ENCODE results near the gene OR5D16.
"Not testable (repeated sequence)": the region's sequence is repeated elsewhere in the genome, so short reads cannot be mapped to it uniquely, and the experiment has no call there.

The OR5D16 gene

DNA sequence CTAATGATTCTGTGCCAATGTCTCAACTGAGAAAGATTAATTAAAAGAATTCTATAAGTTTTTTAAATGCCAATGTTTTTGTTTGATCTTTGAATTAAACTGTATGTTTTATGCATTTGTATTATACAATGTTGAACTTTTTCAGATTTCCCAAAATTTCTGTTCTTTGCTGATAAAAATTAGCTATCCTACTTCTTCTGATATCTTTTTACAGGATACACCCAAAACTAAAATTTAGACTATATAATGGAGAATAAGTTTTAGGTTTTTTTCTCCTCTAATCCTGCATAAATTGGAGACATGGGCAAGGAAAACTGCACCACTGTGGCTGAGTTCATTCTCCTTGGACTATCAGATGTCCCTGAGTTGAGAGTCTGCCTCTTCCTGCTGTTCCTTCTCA, 11.6 kb upstream of the OR5D16 start, which contains the start of gene OR5L2:
OR5L2 (plus strand) TSS at position 301 of the 400 bp plus-strand sequence; CDS start at position 301, 0 bp downstream.
- no peak for TF ChIP-seq CTCF (IDR thresholded peaks at IDR 0.05; ENCODE audit: low read depth, low read length, missing control alignments)
- DNase-seq (ENCODE audit: low read depth): no peak
- no peak within 1 kb of the TSS for H3K4me3 ChIP-seq (ENCODE audit: low read depth, low read length)

DNA sequence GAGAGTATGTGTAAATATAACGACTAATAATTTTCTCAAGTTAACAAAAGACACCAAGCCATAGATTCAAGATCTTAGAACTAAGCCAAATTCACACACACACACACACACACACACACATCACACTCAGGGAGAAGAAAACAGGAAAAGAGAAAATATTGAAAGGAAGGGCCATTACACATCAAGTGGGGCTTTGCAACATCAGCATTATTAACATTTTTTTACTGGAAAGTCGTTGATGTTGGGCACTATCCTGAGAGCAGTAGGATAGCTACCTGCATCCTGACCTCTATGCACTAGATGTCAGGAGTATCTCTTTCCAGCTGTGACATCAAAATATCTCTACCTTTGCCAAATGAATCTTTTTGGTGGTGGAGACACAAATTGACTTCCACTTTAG, 8.9 kb downstream of the OR5D16 start:
- H3K4me3 ChIP-seq (ENCODE audit: low read depth, low read length): no peak overlapping the region
- DNase-seq (ENCODE audit: low read depth): no peak
- no peak for TF ChIP-seq CTCF (IDR thresholded peaks at IDR 0.05; ENCODE audit: low read depth, low read length, missing control alignments)

GRCh38 chr11:55849037-55849436, 10.5 kb downstream of the OR5D16 start:
- no peak overlapping the region for H3K4me3 ChIP-seq (ENCODE audit: low read depth, low read length)
- TF ChIP-seq CTCF (IDR thresholded peaks at IDR 0.05; ENCODE audit: low read depth, low read length, missing control alignments): no peak
- no peak for DNase-seq (ENCODE audit: low read depth)

DNA sequence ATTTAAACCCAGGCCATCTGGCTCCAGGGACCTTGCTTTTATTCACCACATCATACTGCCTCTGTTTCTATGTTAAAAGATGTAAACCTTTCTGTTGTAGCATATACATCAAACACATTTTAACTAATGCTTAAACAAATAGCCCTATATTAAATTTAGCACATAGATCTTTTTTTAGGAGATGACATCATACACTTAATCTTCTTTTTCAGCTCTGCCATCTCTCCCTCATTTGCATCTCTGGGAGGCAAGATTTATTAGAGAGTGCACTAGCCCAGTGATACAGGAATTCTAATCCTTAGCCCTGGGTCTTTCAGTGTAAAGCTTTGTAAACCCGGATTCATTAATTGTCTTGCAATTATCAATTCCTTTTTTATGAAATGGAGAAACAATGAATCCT, 13.6 kb downstream of the OR5D16 start:
- no peak overlapping the region for H3K4me3 ChIP-seq (ENCODE audit: low read depth, low read length)
- TF ChIP-seq CTCF (IDR thresholded peaks at IDR 0.05; ENCODE audit: low read depth, low read length, missing control alignments): no peak
- no peak for DNase-seq (ENCODE audit: low read depth)

- H3K4me3 ChIP-seq (ENCODE audit: low read depth, low read length): no peak overlapping the region
- no peak for TF ChIP-seq CTCF (IDR thresholded peaks at IDR 0.05; ENCODE audit: low read depth, low read length, missing control alignments)
- DNase-seq (ENCODE audit: low read depth): no peak
Observed at GRCh38 chr11:55854704-55855103, 16.2 kb downstream of the OR5D16 start.

DNA sequence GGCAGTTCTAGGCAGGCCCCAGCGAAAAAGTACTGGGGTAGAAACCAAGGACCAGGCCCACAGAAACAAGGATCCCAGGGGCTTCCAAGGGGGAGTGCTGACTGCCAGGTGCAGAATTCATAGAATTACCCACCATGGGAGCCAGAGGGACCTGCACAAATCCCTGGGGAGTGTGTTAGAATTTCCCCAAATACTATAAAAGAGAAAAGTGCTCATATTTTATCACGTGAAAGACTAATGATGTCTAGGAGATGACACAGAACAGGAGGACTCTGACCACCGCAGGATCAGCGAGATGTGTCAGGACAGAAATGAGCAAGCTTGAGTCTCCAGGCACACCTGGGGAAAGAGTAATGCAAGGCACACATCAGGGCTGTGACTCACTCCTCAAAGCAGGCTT, 28.8 kb downstream of the OR5D16 start:
- not testable (repeated sequence) for DNase-seq (ENCODE audit: low read depth); H3K4me3 ChIP-seq (ENCODE audit: low read depth, low read length)

DNA sequence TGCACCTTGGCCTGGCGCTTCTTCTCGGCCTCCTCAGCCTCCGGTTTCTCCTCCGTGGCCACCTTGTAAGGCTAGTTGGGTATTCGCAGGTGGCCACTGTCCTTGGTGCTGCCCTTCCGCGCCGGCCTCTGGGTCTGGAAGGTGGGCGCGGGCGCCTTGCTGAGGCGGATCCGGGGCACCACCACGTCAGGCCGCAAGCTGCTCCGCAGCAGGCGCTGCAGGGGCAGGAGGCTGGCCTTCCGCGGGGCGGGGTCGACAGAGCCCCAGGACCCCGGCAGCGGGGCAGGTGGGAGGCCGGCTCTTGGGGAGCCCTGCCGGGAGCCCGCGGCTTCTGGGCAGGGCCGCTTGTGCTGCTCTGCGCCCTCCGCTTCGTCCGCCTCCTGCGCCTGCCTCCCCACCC, 34.2 kb downstream of the OR5D16 start:
- H3K4me3 ChIP-seq (ENCODE audit: low read depth, low read length); DNase-seq (ENCODE audit: low read depth): not testable (repeated sequence)

DNA sequence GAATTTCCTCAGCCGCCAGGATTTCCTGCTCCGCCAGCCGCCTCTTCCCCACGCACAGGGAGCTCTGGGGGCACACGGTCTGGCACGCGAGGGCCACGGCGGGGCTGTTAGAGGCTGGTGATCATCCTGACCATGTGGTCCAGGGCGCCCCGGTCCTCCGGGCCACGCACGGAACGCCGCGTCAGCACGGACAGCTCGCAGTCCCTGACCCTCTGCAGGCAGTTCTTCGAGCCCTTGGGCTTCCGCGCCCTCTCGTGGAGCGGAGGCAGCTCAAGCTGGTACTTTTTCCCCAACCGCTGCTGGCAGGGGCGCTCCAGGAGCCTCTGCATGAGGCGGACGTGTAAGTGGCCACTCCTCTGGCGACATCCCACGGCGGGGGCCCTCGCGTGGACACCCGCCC, 34.6 kb downstream of the OR5D16 start:
- DNase-seq (ENCODE audit: low read depth); H3K4me3 ChIP-seq (ENCODE audit: low read depth, low read length): not testable (repeated sequence)

GRCh38 chr11:55882997-55883396, 44.4 kb downstream of the OR5D16 start, which contains the start of gene TRIM51:
Gene TRIM51 (plus strand): TSS chr11:55883297. CDS start chr11:55885429, 2,132 bp downstream.
- not testable (repeated sequence) for H3K4me3 ChIP-seq (ENCODE audit: low read depth, low read length); DNase-seq (ENCODE audit: low read depth)

GRCh38 chr11:55884995-55885394, 46.4 kb downstream of the OR5D16 start:
- not testable (repeated sequence) for DNase-seq (ENCODE audit: low read depth); H3K4me3 ChIP-seq (ENCODE audit: low read depth, low read length)

DNA sequence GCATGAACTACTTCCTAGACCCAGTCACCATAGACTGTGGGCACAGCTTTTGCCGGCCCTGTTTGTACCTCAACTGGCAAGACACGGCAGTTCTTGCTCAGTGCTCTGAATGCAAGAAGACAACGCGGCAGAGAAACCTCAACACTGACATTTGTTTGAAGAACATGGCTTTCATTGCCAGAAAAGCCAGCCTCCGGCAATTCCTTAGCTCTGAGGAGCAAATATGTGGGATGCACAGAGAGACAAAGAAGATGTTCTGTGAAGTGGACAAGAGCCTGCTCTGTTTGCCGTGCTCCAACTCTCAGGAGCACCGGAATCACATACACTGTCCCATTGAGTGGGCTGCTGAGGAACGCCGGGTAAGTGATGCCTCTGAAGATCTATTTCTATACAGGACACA, 46.9 kb downstream of the OR5D16 start:
- DNase-seq (ENCODE audit: low read depth); H3K4me3 ChIP-seq (ENCODE audit: low read depth, low read length): not testable (repeated sequence)

All from GM12864 (cell line).